Pancreas (tissue), 10 donors: ENCODE results near the gene OR52H1. TPM values are rescaled to one million over a fixed set of nuclear protein-coding genes. Genes with fewer than 3 reads are reported as not detected.

Experiments used
- ATAC-seq, 4 donors: fragments of 200-7000 bp; cut with Tn5 transposase; one replicate each; pipeline versions ENCODE4 v1.8.0 to v1.9.1; 2020; ENCODE audit warnings: mild to moderate bottlenecking in 4 of 4, moderate library complexity in 4 of 4
- DNase-seq, 6 donors: peaks; one replicate each; pipeline ENCODE4 v3.0.0-alpha.2; 2020
- FAIRE-seq: peaks from 2 replicates; lab custom pipeline; 2012; peaks lifted over from hg19 to GRCh38; lab: Jason Lieb, UNC
- H3K27ac ChIP-seq, 4 donors: fragments of 200-600 bp; sonication (generic); 1 replicate in 3 of 4; 2 replicates in 1 of 4; pipeline versions ENCODE4 v1.5.0 to v1.8.0; 2020
- H3K27me3 ChIP-seq, 4 donors: fragments of 200-600 bp; one replicate each; pipeline ENCODE4 v1.8.0; 2021
- H3K36me3 ChIP-seq, 3 donors: fragments of 200-600 bp; sonication (generic) in 1 of 3; one replicate each; pipeline versions ENCODE4 v1.5.0 to v1.8.0; 2020 to 2021
- H3K4me1 ChIP-seq, 3 donors: fragments of 200-600 bp; one replicate each; pipeline ENCODE4 v1.8.0; 2021
- H3K4me3 ChIP-seq, 4 donors: fragments of 200-600 bp; sonication (generic) in 2 of 4; one replicate each; pipeline versions ENCODE4 v1.5.0 to v1.8.0; 2020 to 2021
- H3K9me3 ChIP-seq, 4 donors: fragments of 200-600 bp; one replicate each; pipeline ENCODE4 v1.8.0; 2021
- WGBS, 2 donors: extraction: QIAGEN DNeasy Blood & Tissue Kit; methylation state at CpG; one replicate each; pipeline ENCODE4 v1.1.7; 2013; 5-methylcytosine and 5-hydroxymethylcytosine counted together
- intact Hi-C, 3 donors: fragments of 100-400 bp; cut with DNase I; formaldehyde crosslinking; loops; one replicate each; pipeline versions ENCODE4 v1.11.1 to v1.14.2; 2022
- polyA plus RNA-seq, 2 donors: library from polyadenylated mRNA; stranded (reverse); fragments of 200-250 nt; gene quantifications; one replicate each; pipeline ENCODE4 v1.2.3, GENCODE V29; 2013
- total RNA-seq, 6 donors: library from RNA; stranded (reverse); fragmentation: NEBNext Ultra II Directional in 4 of 6; extraction: Animal tissue kit (Norgen Biotek cat#: 25700) in 4 of 6; gene quantifications; one replicate each; pipeline versions ENCODE4 v1.2.1 to v1.2.4, GENCODE V29; 2021 to 2023
- TF ChIP-seq, protein P1 (sequence below), 4 donors: fragments of 200-600 bp; sonication (generic) in 3 of 4; IDR thresholded peaks; one replicate each; pipeline versions ENCODE4 v1.5.0 to v1.8.0; 2021; ENCODE audit warnings: antibody characterized with exemption in 4 of 4
- donor health status: healthy with polysubstance abuse.
- donor health status: DM: no; HTN: no; CAD: no; lungs with moderate emphysema.
- donor health status: DM: no; HTN: no; CAD: no.
- donor health status: control.
- donor health status: control.
- donor health status: Bipolar disorder and iron deficiency.
- donor health status: DM: yes; HTN: yes; CAD: no.
- donor health status: DM: no; HTN: no; CAD: no.
- donor health status: DM: no; HTN: no; CAD: no.
- donor health status: DM: yes; HTN: yes; CAD: no.

Gene OR52H1
- total and polyA plus RNA-seq, 8 donors, result 0.17 to 0.31 (median 0.25) TPM; not detected in 4

DNA sequence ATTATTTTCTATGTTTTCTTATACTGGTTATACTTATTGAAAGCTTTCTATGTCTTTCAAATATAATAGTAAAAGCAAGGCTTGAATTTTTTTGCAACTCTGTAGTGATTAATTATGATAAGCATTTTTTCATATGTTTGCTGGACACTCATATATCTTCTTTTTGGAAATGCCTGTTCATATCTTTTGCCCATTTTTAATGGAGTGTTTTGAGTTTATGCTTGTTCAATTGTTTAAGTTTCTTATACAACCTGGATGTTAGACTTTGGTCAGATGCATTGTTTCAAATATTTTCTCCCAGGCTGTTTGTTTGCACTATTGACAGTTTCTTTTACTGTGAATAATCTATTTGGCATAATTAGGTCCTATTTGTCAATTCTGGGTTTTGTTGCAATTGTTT lies 11.9 kb downstream of the OR52H1 start:
- DNase-seq (no peak), ATAC-seq (no peak), FAIRE-seq (no peak)
- Histone ChIP-seq H3K27ac (no peak overlapping the region), H3K4me3 (no peak overlapping the region), H3K4me1 (no peaks in the 10 kb centered on the region), H3K36me3 (no peaks in the 10 kb centered on the region), H3K27me3 (no peaks in the 10 kb centered on the region), H3K9me3 (no peaks in the 10 kb centered on the region)
- TF ChIP-seq, protein P1, sequence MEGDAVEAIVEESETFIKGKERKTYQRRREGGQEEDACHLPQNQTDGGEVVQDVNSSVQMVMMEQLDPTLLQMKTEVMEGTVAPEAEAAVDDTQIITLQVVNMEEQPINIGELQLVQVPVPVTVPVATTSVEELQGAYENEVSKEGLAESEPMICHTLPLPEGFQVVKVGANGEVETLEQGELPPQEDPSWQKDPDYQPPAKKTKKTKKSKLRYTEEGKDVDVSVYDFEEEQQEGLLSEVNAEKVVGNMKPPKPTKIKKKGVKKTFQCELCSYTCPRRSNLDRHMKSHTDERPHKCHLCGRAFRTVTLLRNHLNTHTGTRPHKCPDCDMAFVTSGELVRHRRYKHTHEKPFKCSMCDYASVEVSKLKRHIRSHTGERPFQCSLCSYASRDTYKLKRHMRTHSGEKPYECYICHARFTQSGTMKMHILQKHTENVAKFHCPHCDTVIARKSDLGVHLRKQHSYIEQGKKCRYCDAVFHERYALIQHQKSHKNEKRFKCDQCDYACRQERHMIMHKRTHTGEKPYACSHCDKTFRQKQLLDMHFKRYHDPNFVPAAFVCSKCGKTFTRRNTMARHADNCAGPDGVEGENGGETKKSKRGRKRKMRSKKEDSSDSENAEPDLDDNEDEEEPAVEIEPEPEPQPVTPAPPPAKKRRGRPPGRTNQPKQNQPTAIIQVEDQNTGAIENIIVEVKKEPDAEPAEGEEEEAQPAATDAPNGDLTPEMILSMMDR (IDR thresholded peaks at IDR 0.05), result no peak
- intact Hi-C loops, result no loop called here

- DNase-seq (no peak), FAIRE-seq (no peak), ATAC-seq (no peak)
- H3K4me1 ChIP-seq, result no peaks in the 10 kb centered on the region
- no peak overlapping the region for H3K4me3 ChIP-seq
- no peaks in the 10 kb centered on the region for H3K9me3 ChIP-seq
- 56 to 76% methylated on average over 1 of the region's 1 CpG for WGBS, 2 donors
- no peaks in the 10 kb centered on the region for H3K36me3 ChIP-seq
- TF ChIP-seq, protein P1 (IDR thresholded peaks at IDR 0.05), result no peak
- no peak overlapping the region for H3K27ac ChIP-seq
- intact Hi-C loops, result no loop called here
- H3K27me3 ChIP-seq, result no peaks in the 10 kb centered on the region
Measured at GRCh38 chr11:5534046-5534445, 14.3 kb downstream of the OR52H1 start.

DNA sequence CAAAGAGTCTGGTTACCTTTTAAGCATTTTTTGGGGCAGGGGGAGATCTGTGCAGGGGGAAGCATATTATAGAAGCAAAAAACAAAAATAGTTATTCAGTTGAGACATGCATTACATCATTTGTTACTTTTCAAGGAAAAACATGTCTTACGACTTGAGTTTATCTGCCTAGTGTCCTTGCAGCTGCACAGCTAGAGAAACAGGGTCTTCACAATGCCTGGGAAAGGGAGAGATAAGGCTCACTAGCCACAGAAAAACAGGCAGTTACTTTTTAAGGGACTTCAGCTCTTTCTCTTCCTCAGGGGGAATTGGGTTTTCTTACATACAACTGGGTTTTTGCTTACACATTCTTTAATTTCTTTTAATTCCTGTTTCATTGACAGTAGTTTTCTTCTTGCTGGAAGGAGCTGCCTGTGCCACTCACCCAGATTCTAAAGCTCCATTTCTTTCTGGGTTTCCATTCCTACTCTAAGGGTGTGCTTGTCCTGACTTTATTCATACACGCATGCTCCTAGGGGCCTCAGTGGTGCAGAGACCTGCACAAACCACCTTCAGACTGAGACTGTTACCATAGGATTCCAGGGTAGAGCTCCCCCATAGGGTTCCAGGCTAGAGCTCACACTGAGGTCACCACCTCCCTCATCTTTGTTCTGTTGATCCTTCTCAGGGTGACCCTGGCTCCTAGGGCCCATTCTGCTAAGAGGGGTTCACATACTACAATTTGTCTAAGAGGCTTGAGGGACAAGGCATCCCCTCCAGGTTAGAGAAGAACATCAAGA lies 17.1 kb downstream of the OR52H1 start:
- Histone ChIP-seq H3K4me1 (no peaks in the 10 kb centered on the region), H3K9me3 (no peaks in the 10 kb centered on the region), H3K27ac (no peak overlapping the region), H3K36me3 (no peaks in the 10 kb centered on the region), H3K27me3 (no peaks in the 10 kb centered on the region), H3K4me3 (no peak overlapping the region)
- no peak for FAIRE-seq
- no peak for ATAC-seq
- DNase-seq, result no peak
- intact Hi-C loops, result no loop called here
- 60 to 61% methylated on average over 2 of the region's 2 CpGs for WGBS, 2 donors
- TF ChIP-seq, protein P1 (IDR thresholded peaks at IDR 0.05), result no peak

- TF ChIP-seq, protein P1 (IDR thresholded peaks at IDR 0.05), result no peak
- H3K9me3 ChIP-seq, result no peaks in the 10 kb centered on the region
- H3K27ac ChIP-seq, result no peak overlapping the region
- H3K36me3 ChIP-seq, result no peaks in the 10 kb centered on the region
- FAIRE-seq (no peak), DNase-seq (no peak), ATAC-seq (no peak)
- intact Hi-C loops, result no loop called here
- 37 to 53% methylated on average over 1 of the region's 1 CpG for WGBS, 2 donors
- H3K4me3 ChIP-seq, result no peak overlapping the region
- no peaks in the 10 kb centered on the region for H3K27me3 ChIP-seq
- no peaks in the 10 kb centered on the region for H3K4me1 ChIP-seq
Measured at GRCh38 chr11:5528495-5528894, 19.8 kb downstream of the OR52H1 start.

GRCh38 chr11:5527716-5528115 lies 20.6 kb downstream of the OR52H1 start:
- ATAC-seq (no peak), DNase-seq (no peak), FAIRE-seq (no peak)
- Histone ChIP-seq H3K9me3 (no peaks in the 10 kb centered on the region), H3K36me3 (no peaks in the 10 kb centered on the region), H3K4me3 (no peak overlapping the region), H3K4me1 (no peaks in the 10 kb centered on the region), H3K27me3 (no peaks in the 10 kb centered on the region), H3K27ac (no peak overlapping the region)
- TF ChIP-seq, protein P1 (IDR thresholded peaks at IDR 0.05), result no peak
- WGBS, 2 donors, result 92 to 94% methylated on average over 5 of the region's 5 CpGs
- intact Hi-C loops, result no loop called here
